Stomach (tissue), 9 donors: Measurements from ENCODE around the gene EGFL7. TPM values are rescaled to one million over a fixed set of nuclear protein-coding genes. Genes with fewer than 3 reads are reported as not detected.
A peak's percentile ranks its signal among the peaks of the same experiment; 100 is the strongest.

Experiments
- DNase-seq, 2 donors: peaks; one replicate each; pipeline versions ENCODE4 v3.0.0 to v3.0.0-alpha.2; 2013 to 2019
- H3K27ac ChIP-seq, 5 donors: fragments of 200-600 bp in 4 of 5; sonication (generic) in 4 of 5; one replicate each; pipeline ENCODE4 v1.5.1; 2013 to 2019; ENCODE audit warnings: mild to moderate bottlenecking in 1 of 5, moderate library complexity in 1 of 5
- H3K27me3 ChIP-seq, 3 donors: fragments of 200-600 bp; sonication (generic); one replicate each; pipeline ENCODE4 v1.5.1; 2017 to 2019; ENCODE audit warnings: mixed run types in 1 of 3
- H3K36me3 ChIP-seq, 4 donors: fragments of 200-600 bp; sonication (generic); 1 replicate in 3 of 4; 2 replicates in 1 of 4; pipeline ENCODE4 v1.5.1; 2016 to 2019
- H3K4me1 ChIP-seq, 4 donors: fragments of 200-600 bp; sonication (generic); one replicate each; pipeline ENCODE4 v1.5.1; 2016 to 2019
- H3K4me3 ChIP-seq, 4 donors: fragments of 200-600 bp; sonication (generic) in 3 of 4; one replicate each; pipeline ENCODE4 v1.5.1; 2016 to 2019; ENCODE audit warnings: mild to moderate bottlenecking in 1 of 4
- H3K9me3 ChIP-seq, 4 donors: fragments of 200-600 bp; sonication (generic); one replicate each; pipeline ENCODE4 v1.5.1; 2016 to 2019
- EP300 ChIP-seq: sonication (generic); formaldehyde crosslinking; IDR thresholded peaks from one replicate; pipeline ENCODE4 v1.6.1; 2017; ENCODE audit warnings: antibody characterized with exemption
- POLR2A ChIP-seq, 4 donors: fragments of 450-650 bp; IDR thresholded peaks; one replicate each; pipeline ENCODE4 v1.6.1; 2016; ENCODE audit warnings: antibody characterized with exemption in 4 of 4, control low read depth in 2 of 4, mild to moderate bottlenecking in 1 of 4, moderate library complexity in 1 of 4
- POLR2AphosphoS5 ChIP-seq, 3 donors: sonication (generic); formaldehyde crosslinking; IDR thresholded peaks; one replicate each; pipeline ENCODE4 v1.6.1; 2016; ENCODE audit warnings: antibody characterized with exemption in 3 of 3
- WGBS, 5 donors: extraction: QIAGEN DNeasy Blood & Tissue Kit in 3 of 5; methylation state at CpG; one replicate each; pipeline versions ENCODE4 v1.1.5 to v1.1.7; 2013 to 2018; 5-methylcytosine and 5-hydroxymethylcytosine counted together
- intact Hi-C: fragments of 100-400 bp; cut with DNase I; formaldehyde crosslinking; loops from one replicate; pipeline ENCODE4 v1.15.1; 2023; ENCODE audit warnings: low total_unique reads
- polyA plus RNA-seq, 3 donors: library from polyadenylated mRNA; stranded (reverse); fragments of 200-250 nt; gene quantifications; one replicate each; pipeline ENCODE4 v1.2.3, GENCODE V29; 2013
- total RNA-seq, 5 donors: library from RNA; depleted of rRNA; stranded (reverse); fragments of >200 nt; gene quantifications; one replicate each; pipeline versions ENCODE4 v1.1.0 to v1.2.3, GENCODE V29; 2014 to 2016
- TF ChIP-seq, protein P1 (sequence below), 7 experiments: fragments of 450-650 bp in 4 of 7; fragments of 200-600 bp in 3 of 7; sonication (generic) in 3 of 7; IDR thresholded peaks; one replicate each; pipeline ENCODE4 v1.5.1; 2016 to 2019; ENCODE audit warnings: antibody characterized with exemption in 7 of 7, control low read depth in 2 of 7, mild to moderate bottlenecking in 1 of 7
- donor health status: healthy with polysubstance abuse.
- donor health status: Bipolar disorder and iron deficiency.
- donor health status: healthy.

EGFL7 gene
- total and polyA plus RNA-seq, 8 donors: 20.9 to 1,085 (median 52.2) TPM

DNA sequence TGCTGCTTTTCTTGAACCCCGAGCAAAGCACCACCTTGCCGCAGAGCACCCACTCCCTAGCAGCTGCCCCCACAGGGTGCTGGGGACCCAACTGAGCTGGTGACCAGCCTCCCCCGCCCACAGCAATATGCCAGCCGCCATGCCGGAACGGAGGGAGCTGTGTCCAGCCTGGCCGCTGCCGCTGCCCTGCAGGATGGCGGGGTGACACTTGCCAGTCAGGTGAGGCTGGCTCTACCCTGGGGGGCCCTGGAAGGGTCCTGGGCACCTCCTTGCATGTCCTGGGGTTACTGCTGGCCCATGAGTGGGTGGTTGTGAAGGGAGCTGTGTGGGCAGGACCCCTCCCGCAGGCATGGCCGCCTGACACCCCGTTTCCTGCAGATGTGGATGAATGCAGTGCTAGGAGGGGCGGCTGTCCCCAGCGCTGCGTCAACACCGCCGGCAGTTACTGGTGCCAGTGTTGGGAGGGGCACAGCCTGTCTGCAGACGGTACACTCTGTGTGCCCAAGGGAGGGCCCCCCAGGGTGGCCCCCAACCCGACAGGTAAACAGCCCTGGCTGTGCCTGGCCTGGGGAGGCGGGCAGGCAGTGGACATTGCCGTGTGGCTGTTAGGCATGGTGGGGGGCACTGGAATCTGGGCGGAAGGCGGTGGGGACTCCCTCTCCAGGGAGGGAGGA lies 7.2 kb downstream of the EGFL7 start:
- Histone ChIP-seq H3K4me3 (peak overlapping the region; percentile 8 to 52 (median 48)), H3K27ac (no peak overlapping the region), H3K36me3 (peaks cover 8 to 29% (median 28%) of the 10 kb centered on the region in 4 donors), H3K9me3 (no peaks in the 10 kb centered on the region), H3K4me1 (peaks cover 10 to 45% (median 34%) of the 10 kb centered on the region in 4 donors), H3K27me3 (peaks cover 0 to 65% (median 37%) of the 10 kb centered on the region in 3 donors)
- DNase-seq: no peak
- 39 to 57% (median 43%) methylated on average over 20 to 23 of the region's 23 CpGs for WGBS, 5 donors
- TF ChIP-seq, protein P1, sequence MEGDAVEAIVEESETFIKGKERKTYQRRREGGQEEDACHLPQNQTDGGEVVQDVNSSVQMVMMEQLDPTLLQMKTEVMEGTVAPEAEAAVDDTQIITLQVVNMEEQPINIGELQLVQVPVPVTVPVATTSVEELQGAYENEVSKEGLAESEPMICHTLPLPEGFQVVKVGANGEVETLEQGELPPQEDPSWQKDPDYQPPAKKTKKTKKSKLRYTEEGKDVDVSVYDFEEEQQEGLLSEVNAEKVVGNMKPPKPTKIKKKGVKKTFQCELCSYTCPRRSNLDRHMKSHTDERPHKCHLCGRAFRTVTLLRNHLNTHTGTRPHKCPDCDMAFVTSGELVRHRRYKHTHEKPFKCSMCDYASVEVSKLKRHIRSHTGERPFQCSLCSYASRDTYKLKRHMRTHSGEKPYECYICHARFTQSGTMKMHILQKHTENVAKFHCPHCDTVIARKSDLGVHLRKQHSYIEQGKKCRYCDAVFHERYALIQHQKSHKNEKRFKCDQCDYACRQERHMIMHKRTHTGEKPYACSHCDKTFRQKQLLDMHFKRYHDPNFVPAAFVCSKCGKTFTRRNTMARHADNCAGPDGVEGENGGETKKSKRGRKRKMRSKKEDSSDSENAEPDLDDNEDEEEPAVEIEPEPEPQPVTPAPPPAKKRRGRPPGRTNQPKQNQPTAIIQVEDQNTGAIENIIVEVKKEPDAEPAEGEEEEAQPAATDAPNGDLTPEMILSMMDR (IDR thresholded peaks at IDR 0.05): no peak
- no peak for TF ChIP-seq POLR2A (IDR thresholded peaks at IDR 0.05)
- no peak for TF ChIP-seq POLR2AphosphoS5 (IDR thresholded peaks at IDR 0.05)
- TF ChIP-seq EP300: no peak
- intact Hi-C loops: no loop called here

GRCh38 chr9:136670576-136671253 lies 8.0 kb downstream of the EGFL7 start:
- 64 to 82% (median 69%) methylated on average over 30 to 36 of the region's 36 CpGs for WGBS, 5 donors
- DNase-seq: no peak
- intact Hi-C loops: no loop called here
- H3K4me3 ChIP-seq: peak overlapping the region in 1 of 4 donors; percentile 52
- H3K36me3 ChIP-seq: peaks cover 9 to 34% (median 31%) of the 10 kb centered on the region in 4 donors
- TF ChIP-seq POLR2AphosphoS5 (IDR thresholded peaks at IDR 0.05) (peak in 1 of 3 donors; percentile 10), EP300 (no peak)
- no peaks in the 10 kb centered on the region for H3K9me3 ChIP-seq
- H3K27ac ChIP-seq: no peak overlapping the region
- H3K27me3 ChIP-seq: peaks cover 0 to 59% (median 31%) of the 10 kb centered on the region in 3 donors
- H3K4me1 ChIP-seq: peaks cover 4 to 46% (median 35%) of the 10 kb centered on the region in 4 donors

DNA sequence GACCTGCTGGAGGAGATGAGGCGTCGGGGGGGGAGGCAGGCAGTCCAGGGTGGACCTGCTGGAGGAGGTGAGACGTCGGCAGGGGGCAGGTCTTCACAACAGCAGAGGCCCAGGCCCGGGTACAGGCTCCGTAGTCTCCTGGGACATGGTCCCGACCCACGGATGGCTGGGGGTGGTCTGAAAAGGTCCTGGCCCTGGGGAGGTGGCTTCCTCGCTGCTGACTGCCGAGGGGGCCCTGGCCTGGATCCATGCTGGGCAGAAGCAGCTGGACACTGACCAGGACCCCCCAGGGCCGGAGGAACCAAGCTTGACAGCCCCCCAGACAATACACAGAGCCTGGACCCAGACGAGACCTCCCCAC lies 8.5 kb downstream of the EGFL7 start:
- TF ChIP-seq POLR2AphosphoS5 (IDR thresholded peaks at IDR 0.05): no peak
- TF ChIP-seq, protein P1 (IDR thresholded peaks at IDR 0.05): no peak
- TF ChIP-seq EP300: no peak
- TF ChIP-seq POLR2A (IDR thresholded peaks at IDR 0.05): no peak
- intact Hi-C loops: no loop called here
- no peaks in the 10 kb centered on the region for H3K9me3 ChIP-seq
- H3K27me3 ChIP-seq: peaks cover 0 to 56% (median 29%) of the 10 kb centered on the region in 3 donors
- H3K27ac ChIP-seq: no peak overlapping the region
- 17 to 60% (median 34%) methylated on average over 2 to 12 of the region's 12 CpGs for WGBS, 5 donors
- DNase-seq: no peak
- H3K4me1 ChIP-seq: peaks cover 1 to 47% (median 34%) of the 10 kb centered on the region in 4 donors
- no peak overlapping the region for H3K4me3 ChIP-seq
- H3K36me3 ChIP-seq: peaks cover 14 to 40% (median 36%) of the 10 kb centered on the region in 4 donors

DNA sequence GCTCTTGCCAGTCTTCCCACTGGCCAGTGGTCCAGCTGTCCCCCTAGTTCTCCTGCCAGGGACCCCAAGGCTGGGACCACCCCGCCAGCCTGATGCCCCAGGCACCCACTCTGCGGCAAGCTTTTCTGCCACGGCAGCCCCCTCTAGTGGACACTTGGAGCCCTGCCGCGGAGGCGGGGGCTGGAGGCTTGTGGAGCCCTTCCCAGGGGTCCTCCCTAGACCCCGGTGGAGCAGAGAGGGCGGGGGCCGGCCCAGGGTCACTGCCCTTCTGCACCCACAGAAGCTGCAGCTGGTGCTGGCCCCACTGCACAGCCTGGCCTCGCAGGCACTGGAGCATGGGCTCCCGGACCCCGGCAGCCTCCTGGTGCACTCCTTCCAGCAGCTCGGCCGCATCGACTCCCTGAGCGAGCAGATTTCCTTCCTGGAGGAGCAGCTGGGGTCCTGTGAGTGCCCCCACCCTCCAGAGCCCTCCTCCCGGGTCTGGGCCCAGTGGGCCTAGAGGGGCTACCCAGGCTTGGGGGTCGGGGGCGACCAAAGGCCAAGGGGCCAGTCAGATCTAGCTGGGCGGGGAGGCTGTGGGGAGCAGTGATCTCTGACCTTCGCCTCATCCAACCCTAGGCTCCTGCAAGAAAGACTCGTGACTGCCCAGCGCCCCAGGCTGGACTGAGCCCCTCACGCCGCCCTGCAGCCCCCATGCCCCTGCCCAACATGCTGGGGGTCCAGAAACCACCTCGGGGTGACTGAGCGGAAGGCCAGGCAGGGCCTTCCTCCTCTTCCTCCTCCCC lies 9.1 kb downstream of the EGFL7 start:
- Histone ChIP-seq H3K4me1 (peaks cover 0 to 49% (median 32%) of the 10 kb centered on the region in 4 donors), H3K4me3 (no peak overlapping the region), H3K9me3 (no peaks in the 10 kb centered on the region), H3K27me3 (peaks cover 0 to 50% (median 23%) of the 10 kb centered on the region in 3 donors), H3K27ac (no peak overlapping the region), H3K36me3 (peaks cover 20 to 46% (median 42%) of the 10 kb centered on the region in 4 donors)
- intact Hi-C loops: no loop called here
- TF ChIP-seq EP300 (no peak), POLR2A (IDR thresholded peaks at IDR 0.05) (no peak), POLR2AphosphoS5 (IDR thresholded peaks at IDR 0.05) (peak in 1 of 3 donors; percentile 21)
- TF ChIP-seq, protein P1 (IDR thresholded peaks at IDR 0.05): peak in 5 of 7 experiments; percentile 42 to 86 (median 79)
- no peak for DNase-seq
- WGBS, 5 donors: 47 to 52% (median 49%) methylated on average over 9 to 27 of the region's 27 CpGs
